NCI-H2081 (cell line): ENCODE data around the gene TAF11L2.
"Not testable (repeated sequence)": the region's sequence is repeated elsewhere in the genome, so short reads cannot be mapped to it uniquely, and the experiment has no call there.

Source experiments
- DNase-seq, 2 experiments: peaks; one replicate each; lab custom pipeline; 2025; lab: John Stamatoyannopoulos, UW

TAF11L2 gene

DNA sequence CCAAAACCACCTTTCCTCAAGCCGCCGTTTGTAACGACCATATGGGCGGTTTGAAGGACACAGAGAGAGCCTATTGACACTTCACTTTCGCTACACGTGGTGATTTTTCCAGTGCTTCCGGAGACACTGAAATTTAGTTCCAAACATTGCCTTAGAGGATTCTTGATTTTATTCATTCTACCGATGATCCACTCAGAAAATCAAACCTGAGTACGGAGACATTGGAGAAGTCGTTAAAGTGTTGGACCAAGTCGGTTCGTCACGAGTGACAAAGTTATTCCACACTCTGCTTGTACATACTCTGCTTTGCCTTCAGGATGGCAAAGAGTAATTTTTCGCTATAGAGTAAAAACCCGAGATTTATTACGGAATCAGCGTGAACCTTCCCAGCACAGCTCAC lies 28.5 kb downstream of the TAF11L2 start:
- not testable (repeated sequence) for DNase-seq

DNA sequence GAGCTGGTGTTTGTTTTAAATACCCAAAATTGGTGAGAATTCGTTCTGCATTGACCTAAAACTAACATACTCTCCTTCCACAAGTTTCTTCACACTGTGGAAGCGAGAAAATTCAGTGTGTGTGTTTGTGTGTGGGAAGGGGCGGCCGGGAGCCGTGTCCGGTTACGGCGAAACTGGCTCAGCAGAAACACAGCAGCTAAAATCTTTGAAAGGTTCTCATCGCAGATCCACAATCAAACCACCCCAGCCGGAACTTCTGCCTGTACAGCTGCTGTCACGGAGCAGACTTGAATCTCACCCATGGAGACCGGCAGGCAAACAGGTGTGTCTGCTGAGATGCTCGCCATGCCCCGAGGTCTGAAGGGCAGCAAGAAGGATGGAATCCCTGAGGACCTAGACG lies 30.3 kb downstream of the TAF11L2 start, which contains the start of gene TAF11L6:
TSS of gene TAF11L6 (plus strand) at position 301 of the 400 bp plus-strand sequence.
- DNase-seq: not testable (repeated sequence)
